GM23338 (cell line): Measurements from ENCODE around the gene RNF5. TPM values are rescaled to one million over a fixed set of nuclear protein-coding genes. Genes with fewer than 3 reads are reported as not detected.

Source experiments
- ATAC-seq: fragments of 200-7000 bp; cut with Tn5 transposase; 3 replicates; pipeline ENCODE4 v1.9.1; 2020
- DNase-seq: peaks from one replicate; pipeline ENCODE4 v3.0.0-alpha.2; 2015; ENCODE audit warnings: low spot score
- H2AFZ ChIP-seq: fragments of 200-600 bp; sonication (generic); 2 replicates; pipeline ENCODE4 v1.8.0; 2016; ENCODE audit warnings: antibody characterized with exemption, mild to moderate bottlenecking, moderate library complexity
- H3F3A ChIP-seq: fragments of 200-600 bp; sonication (generic); replicated peaks from 2 replicates; pipeline ENCODE4 v1.8.0; 2017; ENCODE audit warnings: antibody characterized with exemption, mixed run types, low read depth
- H3K27ac ChIP-seq: fragments of 200-600 bp; sonication (generic); 2 replicates; pipeline ENCODE4 v1.6.1; 2016; ENCODE audit warnings: low read depth
- H3K27me3 ChIP-seq: fragments of 200-600 bp; sonication (generic); 2 replicates; pipeline ENCODE4 v1.8.0; 2016; ENCODE audit warnings: mild to moderate bottlenecking, mixed run types, moderate library complexity; ENCODE audit not compliant: insufficient read depth
- H3K36me3 ChIP-seq: fragments of 200-600 bp; sonication (generic); 2 replicates; pipeline ENCODE4 v1.8.0; 2016; ENCODE audit warnings: mild to moderate bottlenecking; ENCODE audit not compliant: insufficient read depth
- H3K4me1 ChIP-seq: fragments of 200-600 bp; sonication (generic); 2 replicates; pipeline ENCODE4 v1.8.0; 2016; ENCODE audit warnings: mild to moderate bottlenecking, moderate library complexity; ENCODE audit not compliant: insufficient read depth
- H3K4me2 ChIP-seq: fragments of 200-600 bp; sonication (generic); 2 replicates; pipeline ENCODE4 v1.7.1; 2017; ENCODE audit warnings: mixed run types
- H3K4me3 ChIP-seq: fragments of 200-600 bp; sonication (generic); 2 replicates; pipeline ENCODE4 v1.6.1; 2016; ENCODE audit warnings: mixed run types
- H3K79me2 ChIP-seq: fragments of 200-600 bp; sonication (generic); replicated peaks from 2 replicates; pipeline ENCODE4 v1.8.0; 2017; ENCODE audit warnings: mild to moderate bottlenecking; ENCODE audit not compliant: insufficient read depth
- H3K9me2 ChIP-seq: fragments of 200-600 bp; sonication (generic); 2 replicates; pipeline ENCODE4 v1.8.0; 2017; ENCODE audit not compliant: insufficient read depth
- H4K20me1 ChIP-seq: fragments of 200-600 bp; sonication (generic); replicated peaks from 2 replicates; pipeline ENCODE4 v1.8.0; 2017; ENCODE audit warnings: mild to moderate bottlenecking; ENCODE audit not compliant: insufficient read depth
- H3K27ac Mint-ChIP-seq: 2 replicates; pipeline ENCODE4 v1.8.0; 2020; ENCODE audit warnings: inconsistent platforms, mild to moderate bottlenecking, moderate library complexity, mixed read lengths
- H3K27me3 Mint-ChIP-seq: 3 replicates; pipeline ENCODE4 v1.8.0; 2022; ENCODE audit warnings: low read depth, mild to moderate bottlenecking, moderate library complexity, mixed read lengths, inconsistent platforms; ENCODE audit not compliant: insufficient read depth, poor library complexity
- H3K36me3 Mint-ChIP-seq: 3 replicates; pipeline ENCODE4 v1.8.0; 2021; ENCODE audit warnings: low read depth, mild to moderate bottlenecking, inconsistent platforms, moderate library complexity, mixed read lengths
- H3K4me1 Mint-ChIP-seq: 3 replicates; pipeline ENCODE4 v1.8.0; 2020; ENCODE audit warnings: mild to moderate bottlenecking, inconsistent platforms, mixed read lengths
- H3K4me3 Mint-ChIP-seq: 3 replicates; pipeline ENCODE4 v1.8.0; 2021; ENCODE audit warnings: moderate library complexity, mild to moderate bottlenecking, inconsistent platforms, mixed read lengths
- H3K9me3 Mint-ChIP-seq: 3 replicates; pipeline ENCODE4 v1.8.0; 2020; ENCODE audit warnings: moderate library complexity, mild to moderate bottlenecking, inconsistent platforms, mixed read lengths
- CTCF ChIP-seq, 2 experiments: fragments of 200-600 bp in 1 of 2; sonication (generic) in 1 of 2; conservative IDR thresholded peaks; 2 replicates each; pipeline versions ENCODE4 v1.5.1 to v1.6.1; 2016 to 2017; ENCODE audit warnings: antibody characterized with exemption in 2 of 2, low read depth in 2 of 2, mild to moderate bottlenecking in 2 of 2, moderate library complexity in 1 of 2
- ETS1 ChIP-seq: IDR thresholded peaks from 2 replicates; pipeline ENCODE4 v1.6.1; 2016; ENCODE audit warnings: antibody characterized with exemption
- EZH2 ChIP-seq: fragments of 200-600 bp; sonication (generic); IDR thresholded peaks from one replicate; pipeline ENCODE4 v1.8.0; 2017; ENCODE audit warnings: antibody characterized with exemption, mild to moderate bottlenecking, low read depth; ENCODE audit not compliant: unreplicated experiment
- EZH2phosphoT487 ChIP-seq: fragments of 200-600 bp; sonication (generic); IDR thresholded peaks from one replicate; pipeline ENCODE4 v1.8.1; 2018; ENCODE audit warnings: antibody characterized with exemption; ENCODE audit not compliant: unreplicated experiment
- JUNB ChIP-seq: IDR thresholded peaks from one replicate; pipeline ENCODE4 v1.6.1; 2016; ENCODE audit warnings: antibody characterized with exemption; ENCODE audit not compliant: unreplicated experiment
- POLR2AphosphoS5 ChIP-seq: IDR thresholded peaks from 2 replicates; pipeline ENCODE4 v1.6.1; 2016; ENCODE audit warnings: antibody characterized with exemption, low read depth
- REST ChIP-seq: IDR thresholded peaks from one replicate; pipeline ENCODE4 v1.6.1; 2018; ENCODE audit warnings: antibody characterized with exemption; ENCODE audit not compliant: unreplicated experiment
- STAT1 ChIP-seq: IDR thresholded peaks from one replicate; pipeline ENCODE4 v1.6.1; 2016; ENCODE audit warnings: antibody characterized with exemption; ENCODE audit not compliant: unreplicated experiment
- ZNF462 ChIP-seq: fragments of 250-450 bp; sonication (Bioruptor Pico); IDR thresholded peaks from 2 replicates; pipeline ENCODE4 v1.5.0; 2020; ENCODE audit warnings: mild to moderate bottlenecking, moderate library complexity
- polyA plus RNA-seq: library from polyadenylated mRNA; unstranded; fragments of >200 nt; fragmentation: Nextera tagmentation; extraction: Ambion mirVana; gene quantifications from 2 replicates; pipeline ENCODE4 v1.2.1, GENCODE V29; 2016
- total RNA-seq: library from RNA; depleted of rRNA; stranded (reverse); fragments of >200 nt; shearing (Covaris generic); gene quantifications from 2 replicates; pipeline ENCODE4 v1.2.3, GENCODE V29; 2014

Gene RNF5
- total and polyA plus RNA-seq, 2 experiments from 2014 or later, result 119 to 164 TPM

GRCh38 chr6:32191696-32192607 lies 13.7 kb downstream of the RNF5 start (continued):
- TF ChIP-seq ZNF462 (CRISPR knock-in tag), result no peak

GRCh38 chr6:32192608-32193039 lies 14.4 kb downstream of the RNF5 start, which contains the start of gene GPSM3:
Gene GPSM3 (minus strand): TSS chr6:32192643. CDS start chr6:32192513, 130 bp downstream.
- no peak for TF ChIP-seq POLR2AphosphoS5
- no peak for TF ChIP-seq REST
- no peak for TF ChIP-seq JUNB
- TF ChIP-seq EZH2, result no peak
- TF ChIP-seq CTCF (conservative IDR thresholded peaks at IDR 0.05; ENCODE audit: low read depth in 2 of 2), result no peak
- no peak for TF ChIP-seq STAT1
- TF ChIP-seq EZH2phosphoT487, result no peak
- TF ChIP-seq ETS1, result 0 out of 2 replicates have a peak, but pooled peaks have one; percentile 36
- H3K9me2 ChIP-seq, result no peaks in the 10 kb centered on the region
- DNase-seq (peak; percentile 85), ATAC-seq (no peak)
- H4K20me1 ChIP-seq, result no peaks in the 10 kb centered on the region
- peaks cover 14% of the 10 kb centered on the region for H3K36me3 Mint-ChIP-seq
- H3K27ac ChIP-seq, result 0 out of 2 replicates have a peak within 1 kb of the TSS, but pooled peaks have one; percentile 28
- peaks cover 21% of the 10 kb centered on the region for H3F3A ChIP-seq
- H3K79me2 ChIP-seq, result peaks cover 12% of the 10 kb centered on the region
- H3K27me3 ChIP-seq, result no peaks in the 10 kb centered on the region
- H3K4me3 Mint-ChIP-seq, result peak within 1 kb of the TSS; percentile 54
- H3K27me3 Mint-ChIP-seq, result peaks cover 28% of the 10 kb centered on the region
- no peak within 1 kb of the TSS for H2AFZ ChIP-seq
- H3K9me3 Mint-ChIP-seq, result no peaks in the 10 kb centered on the region; the same call in 2 of the 3 replicates
- peaks cover 67% of the 10 kb centered on the region for H3K4me1 Mint-ChIP-seq
- H3K4me2 ChIP-seq, result peak within 1 kb of the TSS; percentile 78
- peaks cover 59% of the 10 kb centered on the region for H3K4me1 ChIP-seq
- H3K4me3 ChIP-seq, result peak within 1 kb of the TSS; percentile 43
- peak within 1 kb of the TSS; percentile 81 for H3K27ac Mint-ChIP-seq
- peaks cover under 1% of the 10 kb centered on the region; the same call in 1 of the 2 replicates for H3K36me3 ChIP-seq
